ENCODE measurements around the gene C5orf58.

The C5orf58 gene

DNA sequence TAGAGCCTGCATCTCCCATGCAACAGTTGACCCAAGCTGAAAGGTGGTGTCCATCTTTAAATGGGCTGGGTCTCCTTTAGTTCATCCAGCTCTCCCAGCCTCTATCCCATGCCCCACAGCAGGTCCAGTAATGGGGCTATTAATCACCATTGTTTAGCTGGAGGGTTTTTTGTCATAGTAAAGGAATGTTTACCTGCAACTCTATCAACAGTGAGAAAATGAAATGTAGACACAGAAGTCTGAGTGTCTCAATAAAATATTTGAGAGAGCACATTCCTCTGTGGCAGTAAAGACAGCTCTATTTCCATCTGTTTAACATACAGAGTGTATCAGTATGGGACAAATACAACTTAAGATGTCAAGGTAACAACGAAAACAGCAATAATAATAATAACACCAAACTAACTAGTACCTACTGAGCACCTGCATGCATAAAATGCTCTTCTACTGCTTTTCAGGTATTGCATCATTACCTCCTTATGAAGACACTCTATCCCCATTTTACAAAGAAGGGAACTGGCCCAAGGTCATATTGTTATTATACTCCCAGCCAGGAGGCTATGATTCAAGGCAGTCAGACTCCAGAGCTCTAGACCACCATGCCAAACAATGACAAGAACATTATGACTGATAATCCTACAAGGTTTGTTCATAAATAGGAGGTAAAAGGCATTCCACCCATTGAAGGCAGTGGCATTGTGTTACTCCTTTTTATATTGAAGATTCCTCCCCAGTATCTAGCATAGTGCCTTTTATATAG, 21.0 kb upstream of the C5orf58 start:
- no peak overlapping the region for H3K27ac ChIP-seq
- TF ChIP-seq, protein P1, sequence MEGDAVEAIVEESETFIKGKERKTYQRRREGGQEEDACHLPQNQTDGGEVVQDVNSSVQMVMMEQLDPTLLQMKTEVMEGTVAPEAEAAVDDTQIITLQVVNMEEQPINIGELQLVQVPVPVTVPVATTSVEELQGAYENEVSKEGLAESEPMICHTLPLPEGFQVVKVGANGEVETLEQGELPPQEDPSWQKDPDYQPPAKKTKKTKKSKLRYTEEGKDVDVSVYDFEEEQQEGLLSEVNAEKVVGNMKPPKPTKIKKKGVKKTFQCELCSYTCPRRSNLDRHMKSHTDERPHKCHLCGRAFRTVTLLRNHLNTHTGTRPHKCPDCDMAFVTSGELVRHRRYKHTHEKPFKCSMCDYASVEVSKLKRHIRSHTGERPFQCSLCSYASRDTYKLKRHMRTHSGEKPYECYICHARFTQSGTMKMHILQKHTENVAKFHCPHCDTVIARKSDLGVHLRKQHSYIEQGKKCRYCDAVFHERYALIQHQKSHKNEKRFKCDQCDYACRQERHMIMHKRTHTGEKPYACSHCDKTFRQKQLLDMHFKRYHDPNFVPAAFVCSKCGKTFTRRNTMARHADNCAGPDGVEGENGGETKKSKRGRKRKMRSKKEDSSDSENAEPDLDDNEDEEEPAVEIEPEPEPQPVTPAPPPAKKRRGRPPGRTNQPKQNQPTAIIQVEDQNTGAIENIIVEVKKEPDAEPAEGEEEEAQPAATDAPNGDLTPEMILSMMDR (conservative IDR thresholded peaks at IDR 0.05), result no peak

GRCh38 chr5:170216257-170216864, 16.4 kb upstream of the C5orf58 start:
- no peak overlapping the region for H3K27ac ChIP-seq
- TF ChIP-seq, protein P1 (conservative IDR thresholded peaks at IDR 0.05), result peak; percentile 98

GRCh38 chr5:170217831-170218230, 15.0 kb upstream of the C5orf58 start:
- TF ChIP-seq, protein P1 (conservative IDR thresholded peaks at IDR 0.05), result no peak
- H3K27ac ChIP-seq, result no peak overlapping the region

- no peak overlapping the region for H3K27ac ChIP-seq
- TF ChIP-seq, protein P1 (conservative IDR thresholded peaks at IDR 0.05), result no peak
These were observed 14.1 kb upstream of the C5orf58 start for GRCh38 chr5:170218726-170219125.

- H3K27ac ChIP-seq, result no peak overlapping the region
- TF ChIP-seq, protein P1 (conservative IDR thresholded peaks at IDR 0.05), result no peak
These were observed 13.2 kb upstream of the C5orf58 start for GRCh38 chr5:170219615-170220014.

GRCh38 chr5:170220191-170220590, 12.6 kb upstream of the C5orf58 start:
- TF ChIP-seq, protein P1 (conservative IDR thresholded peaks at IDR 0.05), result no peak
- no peak overlapping the region for H3K27ac ChIP-seq

DNA sequence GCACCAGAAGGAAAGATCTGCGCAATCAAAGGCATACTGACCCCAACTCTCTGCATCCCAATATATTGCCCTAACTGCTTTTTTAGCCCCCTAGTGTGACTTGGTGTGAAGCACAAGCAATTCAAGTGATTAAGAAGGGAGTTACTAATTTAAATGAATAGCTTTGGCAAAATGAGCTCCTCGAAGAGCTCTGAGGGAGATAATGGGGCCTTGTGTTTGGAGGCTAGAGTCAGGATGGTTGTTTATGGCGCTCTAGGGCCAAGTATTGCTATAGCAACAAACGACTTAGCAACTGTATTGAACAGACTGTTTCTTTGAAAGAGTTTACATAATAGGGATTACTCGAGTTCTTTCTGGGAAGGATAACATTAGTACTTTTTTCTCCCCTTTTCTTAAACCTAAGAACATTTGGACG, 11.5 kb upstream of the C5orf58 start:
- H3K27ac ChIP-seq, result no peak overlapping the region
- TF ChIP-seq, protein P1 (conservative IDR thresholded peaks at IDR 0.05), result no peak
